Measurements from ENCODE around the gene FBXL19. TPM values are rescaled to one million over a fixed set of nuclear protein-coding genes. Genes with fewer than 3 reads are reported as not detected.

Gene FBXL19
- total RNA-seq, 1 experiment from 2014 or later, result 24.5 TPM

DNA sequence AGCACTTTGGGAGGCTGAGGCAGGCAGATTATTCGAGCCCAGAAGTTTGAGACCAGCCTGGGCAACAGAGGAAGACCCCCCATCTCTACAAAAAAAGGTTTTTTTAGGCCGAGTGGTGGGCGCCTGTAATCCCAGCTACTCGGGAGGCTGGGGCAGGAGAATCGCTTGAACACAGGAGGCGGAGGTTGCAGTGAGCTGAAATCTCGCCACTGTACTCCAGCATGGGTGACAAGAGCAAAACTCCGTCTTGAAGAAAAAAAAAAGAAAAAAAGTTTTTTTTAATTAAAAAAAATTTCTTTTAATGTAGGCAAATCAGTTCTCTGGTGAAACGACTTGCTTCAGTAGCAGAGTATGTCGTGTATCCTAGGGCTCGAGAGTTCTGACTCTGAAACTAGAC is 72.6 kb downstream of the FBXL19 start:
- H3K4me1 ChIP-seq (ENCODE audit: low read length), result peaks cover 16% of the 10 kb centered on the region
- no peaks in the 10 kb centered on the region for H3K79me2 ChIP-seq (ENCODE audit: low read length)
- no peaks in the 10 kb centered on the region for H3K36me3 ChIP-seq (ENCODE audit: insufficient read depth, low read length)
- no peak for DNase-seq
- no peaks in the 10 kb centered on the region for H3K9me2 ChIP-seq (replicated peaks; ENCODE audit: insufficient read depth, low read length)
- H3K9me3 ChIP-seq (ENCODE audit: low read length), result no peaks in the 10 kb centered on the region
- peak overlapping the region; percentile 73 for H3K9ac ChIP-seq (ENCODE audit: low read length)
- no peaks in the 10 kb centered on the region for H3K27me3 ChIP-seq (ENCODE audit: low read length)
- no peak overlapping the region for H2AFZ ChIP-seq (ENCODE audit: low read length)
- no peak overlapping the region for H3K27ac ChIP-seq (ENCODE audit: low read length)
- H3K4me2 ChIP-seq (ENCODE audit: low read depth, low read length, poor library complexity, severe bottlenecking), result peak overlapping the region; percentile 89
- H4K20me1 ChIP-seq (ENCODE audit: insufficient read depth, low read depth, low read length), result no peaks in the 10 kb centered on the region
- peak overlapping the region; percentile 83; the same call in 1 of the 2 replicates for H3K4me3 ChIP-seq (ENCODE audit: low read length)

DNA sequence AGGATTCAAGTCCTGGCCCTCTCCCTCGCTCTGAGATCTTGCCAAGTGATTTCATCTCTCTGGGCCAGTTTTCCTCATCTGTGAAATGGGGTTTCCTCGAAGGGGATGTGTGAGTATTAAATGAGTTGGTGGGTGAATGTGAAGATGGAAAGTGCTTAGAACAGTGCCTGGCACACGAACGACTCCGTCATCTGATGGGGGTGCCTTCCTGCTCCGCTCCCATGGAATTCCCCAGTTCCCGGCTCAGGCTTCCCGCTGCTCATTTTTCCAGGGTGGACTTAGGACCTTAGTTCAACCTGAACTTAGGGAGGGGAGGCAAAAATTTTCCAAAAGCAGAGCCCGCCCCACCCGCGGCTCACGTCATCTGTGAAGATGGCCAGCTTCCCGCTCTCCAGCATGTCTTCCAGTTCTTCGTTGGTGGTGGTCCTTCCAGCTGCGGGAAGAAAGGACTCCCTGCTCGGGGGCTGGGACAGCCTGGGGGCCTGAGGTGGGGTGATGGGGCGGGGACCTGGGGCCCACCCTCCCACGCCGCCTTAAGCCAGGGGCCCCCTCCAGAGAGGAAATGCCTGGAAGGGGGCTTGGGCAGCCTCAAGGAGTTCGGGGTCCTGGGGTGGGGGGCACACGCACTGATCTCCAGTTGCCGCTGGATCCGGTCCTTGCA is 73.1 kb downstream of the FBXL19 start:
- peak overlapping the region; percentile 83 for H3K4me3 ChIP-seq (ENCODE audit: low read length)
- no peaks in the 10 kb centered on the region for H3K36me3 ChIP-seq (ENCODE audit: insufficient read depth, low read length)
- H3K27me3 ChIP-seq (ENCODE audit: low read length), result no peaks in the 10 kb centered on the region
- H2AFZ ChIP-seq (ENCODE audit: low read length), result peak overlapping the region; percentile 48; the same call in 1 of the 2 replicates
- peak overlapping the region; percentile 89 for H3K4me2 ChIP-seq (ENCODE audit: low read depth, low read length, poor library complexity, severe bottlenecking)
- no peaks in the 10 kb centered on the region for H3K9me3 ChIP-seq (ENCODE audit: low read length)
- peak overlapping the region; percentile 73 for H3K9ac ChIP-seq (ENCODE audit: low read length)
- no peak for DNase-seq
- no peaks in the 10 kb centered on the region for H4K20me1 ChIP-seq (ENCODE audit: insufficient read depth, low read depth, low read length)
- H3K4me1 ChIP-seq (ENCODE audit: low read length), result peaks cover 16% of the 10 kb centered on the region
- H3K9me2 ChIP-seq (replicated peaks; ENCODE audit: insufficient read depth, low read length), result no peaks in the 10 kb centered on the region
- H3K79me2 ChIP-seq (ENCODE audit: low read length), result no peaks in the 10 kb centered on the region
- H3K27ac ChIP-seq (ENCODE audit: low read length), result no peak overlapping the region

DNA sequence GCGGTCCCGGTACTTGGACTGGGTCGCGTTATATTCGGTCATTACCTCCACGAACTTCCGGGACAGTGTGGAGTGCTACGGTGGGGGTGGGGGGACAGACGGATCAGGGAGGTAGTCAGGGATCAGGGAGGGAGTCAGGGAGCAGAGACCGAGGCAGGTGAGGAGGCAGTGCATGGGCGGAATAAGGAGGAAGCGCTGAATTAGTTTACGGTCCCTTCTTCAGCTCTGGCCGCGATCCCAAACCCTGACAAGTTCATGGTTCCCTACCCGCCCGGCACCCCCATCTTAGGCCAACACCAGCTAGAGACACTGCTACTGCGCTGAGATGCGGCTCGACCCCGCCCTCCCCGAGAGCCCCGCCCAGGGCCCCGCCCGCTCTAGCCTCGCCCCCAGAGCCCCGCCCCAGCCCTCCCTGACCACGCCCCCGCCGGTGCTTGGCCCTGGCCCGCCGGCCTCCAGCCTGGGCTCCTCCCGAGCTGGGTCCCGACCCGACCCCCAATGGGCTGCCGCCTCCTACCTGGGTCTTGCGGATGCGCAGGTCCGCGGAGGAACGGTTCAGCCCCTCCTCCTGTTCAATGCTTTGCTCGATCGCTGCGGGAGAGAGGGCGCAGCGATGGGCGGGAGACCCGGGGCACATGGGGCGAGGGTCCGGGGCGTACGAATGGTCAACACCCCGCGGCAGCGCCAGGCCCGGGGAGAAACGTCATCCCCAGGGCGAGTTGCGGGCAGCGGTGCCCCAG is 73.8 kb downstream of the FBXL19 start:
- no peaks in the 10 kb centered on the region for H3K9me2 ChIP-seq (replicated peaks; ENCODE audit: insufficient read depth, low read length)
- no peaks in the 10 kb centered on the region for H3K79me2 ChIP-seq (ENCODE audit: low read length)
- H3K27ac ChIP-seq (ENCODE audit: low read length), result no peak overlapping the region
- DNase-seq, result peak; percentile 91
- H3K27me3 ChIP-seq (ENCODE audit: low read length), result no peaks in the 10 kb centered on the region
- H3K4me1 ChIP-seq (ENCODE audit: low read length), result peaks cover 16% of the 10 kb centered on the region
- H3K9ac ChIP-seq (ENCODE audit: low read length), result peak overlapping the region; percentile 73
- no peaks in the 10 kb centered on the region for H3K9me3 ChIP-seq (ENCODE audit: low read length)
- H3K36me3 ChIP-seq (ENCODE audit: insufficient read depth, low read length), result no peaks in the 10 kb centered on the region
- H3K4me3 ChIP-seq (ENCODE audit: low read length), result peak overlapping the region; percentile 83
- H2AFZ ChIP-seq (ENCODE audit: low read length), result peak overlapping the region; percentile 48; the same call in 1 of the 2 replicates
- H3K4me2 ChIP-seq (ENCODE audit: low read depth, low read length, poor library complexity, severe bottlenecking), result peak overlapping the region; percentile 89
- H4K20me1 ChIP-seq (ENCODE audit: insufficient read depth, low read depth, low read length), result no peaks in the 10 kb centered on the region

DNA sequence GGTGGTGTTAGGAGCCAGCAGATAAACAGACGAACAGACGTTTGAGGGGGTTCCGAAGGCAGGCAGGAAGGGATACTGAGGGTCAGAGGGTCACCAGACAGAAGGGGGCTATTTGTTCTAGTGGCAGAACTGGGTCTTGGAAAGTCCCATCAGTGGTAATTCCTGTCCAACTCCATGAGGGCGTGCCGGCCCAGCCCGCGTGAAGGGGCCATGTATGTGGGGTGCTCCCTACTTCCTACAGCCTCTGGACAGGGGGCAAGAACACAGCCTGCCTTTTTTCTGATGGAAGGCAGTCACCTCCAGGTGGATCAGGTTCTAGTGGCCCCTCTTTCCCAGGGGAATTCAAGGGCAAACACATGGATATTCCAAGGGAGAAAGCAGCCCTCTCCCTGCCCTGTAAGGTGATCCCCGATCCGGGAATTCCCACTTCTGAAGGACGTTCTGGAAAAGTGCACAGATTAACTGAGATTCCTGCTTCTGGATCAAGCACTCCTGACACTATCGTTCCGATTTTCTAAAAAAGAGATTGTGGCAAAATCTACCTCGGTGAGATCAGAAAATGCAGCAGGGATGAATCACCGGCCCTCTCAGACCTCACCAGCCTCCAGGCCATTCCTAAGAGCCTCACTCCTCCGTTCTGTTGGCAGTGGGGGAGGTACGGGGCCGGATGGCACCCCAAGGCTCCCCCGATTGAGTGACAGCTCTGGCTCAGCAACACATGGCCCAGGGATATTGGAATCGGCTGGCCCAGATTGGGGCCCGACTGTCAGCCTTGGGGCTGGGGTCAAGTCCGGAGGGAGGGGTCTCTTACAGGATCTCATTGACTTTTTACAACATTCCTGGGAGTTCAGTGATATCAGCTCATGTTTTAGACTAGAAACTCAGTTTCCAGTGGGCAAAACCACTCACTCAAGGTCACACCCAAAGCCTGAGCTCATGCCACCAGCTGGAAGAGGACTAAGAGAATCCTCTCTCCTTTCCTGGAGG is 74.6 kb downstream of the FBXL19 start:
- no peaks in the 10 kb centered on the region for H3K27me3 ChIP-seq (ENCODE audit: low read length)
- peaks cover 16% of the 10 kb centered on the region for H3K4me1 ChIP-seq (ENCODE audit: low read length)
- H3K4me2 ChIP-seq (ENCODE audit: low read depth, low read length, poor library complexity, severe bottlenecking), result no peak overlapping the region
- no peaks in the 10 kb centered on the region for H3K36me3 ChIP-seq (ENCODE audit: insufficient read depth, low read length)
- H3K9ac ChIP-seq (ENCODE audit: low read length), result no peak overlapping the region
- H3K79me2 ChIP-seq (ENCODE audit: low read length), result no peaks in the 10 kb centered on the region
- H3K4me3 ChIP-seq (ENCODE audit: low read length), result no peak overlapping the region
- no peak overlapping the region for H2AFZ ChIP-seq (ENCODE audit: low read length)
- H3K9me3 ChIP-seq (ENCODE audit: low read length), result no peaks in the 10 kb centered on the region
- H3K27ac ChIP-seq (ENCODE audit: low read length), result no peak overlapping the region
- H3K9me2 ChIP-seq (replicated peaks; ENCODE audit: insufficient read depth, low read length), result no peaks in the 10 kb centered on the region
- no peak for DNase-seq
- no peaks in the 10 kb centered on the region for H4K20me1 ChIP-seq (ENCODE audit: insufficient read depth, low read depth, low read length)

Small RNA genes lying within 50 kb of the gene (small RNA-seq; reads per million reads assigned to genes)
- gene AC135048.1 (not detected), gene MIR4519 (not detected), gene MIR762 (not detected)

Other genes starting within 250 kb of the FBXL19 start
- 13.2 and 21.2 TPM in 2 replicates for gene SRCAP, start 224.4 kb upstream of the FBXL19 start, total RNA-seq (2014; rRNA removed; shearing (Covaris generic); ENCODE audit: low replicate concordance)
- gene PHKG2, start 175.1 kb upstream of the FBXL19 start, total RNA-seq (2014; rRNA removed; shearing (Covaris generic); ENCODE audit: low replicate concordance), result 32.3 and 35.5 TPM in 2 replicates
- gene CFAP119, start 161.5 kb upstream of the FBXL19 start, total RNA-seq (2014; rRNA removed; shearing (Covaris generic); ENCODE audit: low replicate concordance), result 8.9 and 15.0 TPM in 2 replicates
- gene RNF40, start 161.2 kb upstream of the FBXL19 start, total RNA-seq (2014; rRNA removed; shearing (Covaris generic); ENCODE audit: low replicate concordance), result 57.9 and 66.4 TPM in 2 replicates
- gene ZNF629, start 136.4 kb upstream of the FBXL19 start, total RNA-seq (2014; rRNA removed; shearing (Covaris generic); ENCODE audit: low replicate concordance), result 4.8 and 6.3 TPM in 2 replicates
- 27.4 and 59.7 TPM in 2 replicates for gene BCL7C, start 29.5 kb upstream of the FBXL19 start, total RNA-seq (2014; rRNA removed; shearing (Covaris generic); ENCODE audit: low replicate concordance)
- 0.94 and 1.1 TPM in 2 replicates for gene CTF1, start 27.0 kb upstream of the FBXL19 start, total RNA-seq (2014; rRNA removed; shearing (Covaris generic); ENCODE audit: low replicate concordance)
- 34.0 and 60.7 TPM in 2 replicates for gene ORAI3, start 25.5 kb downstream of the FBXL19 start, total RNA-seq (2014; rRNA removed; shearing (Covaris generic); ENCODE audit: low replicate concordance)
- gene SETD1A, start 34.2 kb downstream of the FBXL19 start, total RNA-seq (2014; rRNA removed; shearing (Covaris generic); ENCODE audit: low replicate concordance), result 3.8 and 4.3 TPM in 2 replicates
- 0.65 and 2.7 TPM in 2 replicates for gene HSD3B7, start 61.6 kb downstream of the FBXL19 start, total RNA-seq (2014; rRNA removed; shearing (Covaris generic); ENCODE audit: low replicate concordance)
- 0.07 and 0.11 TPM in 2 replicates for gene STX1B, start 87.1 kb downstream of the FBXL19 start, total RNA-seq (2014; rRNA removed; shearing (Covaris generic); ENCODE audit: low replicate concordance)
- gene STX4, start 110.0 kb downstream of the FBXL19 start, total RNA-seq (2014; rRNA removed; shearing (Covaris generic); ENCODE audit: low replicate concordance), result 16.6 and 16.7 TPM in 2 replicates
- 6.0 and 7.7 TPM in 2 replicates for gene ZNF668, start 150.7 kb downstream of the FBXL19 start, total RNA-seq (2014; rRNA removed; shearing (Covaris generic); ENCODE audit: low replicate concordance)
- 22.0 and 23.3 TPM in 2 replicates for gene ZNF646, start 150.8 kb downstream of the FBXL19 start, total RNA-seq (2014; rRNA removed; shearing (Covaris generic); ENCODE audit: low replicate concordance)
- gene PRSS53, start 165.4 kb downstream of the FBXL19 start, total RNA-seq (2014; rRNA removed; shearing (Covaris generic); ENCODE audit: low replicate concordance), result 3.2 and 4.0 TPM in 2 replicates
- gene VKORC1, start 171.2 kb downstream of the FBXL19 start, total RNA-seq (2014; rRNA removed; shearing (Covaris generic); ENCODE audit: low replicate concordance), result 70.2 and 93.9 TPM in 2 replicates
- gene BCKDK, start 184.8 kb downstream of the FBXL19 start, total RNA-seq (2014; rRNA removed; shearing (Covaris generic); ENCODE audit: low replicate concordance), result 28.4 and 37.5 TPM in 2 replicates
- gene KAT8, start 194.1 kb downstream of the FBXL19 start, total RNA-seq (2014; rRNA removed; shearing (Covaris generic); ENCODE audit: low replicate concordance), result 37.2 and 42.7 TPM in 2 replicates
- not detected in 2 replicates for gene PRSS8, start 212.2 kb downstream of the FBXL19 start, total RNA-seq (2014; rRNA removed; shearing (Covaris generic); ENCODE audit: low replicate concordance)
- not detected in 2 replicates for gene PRSS36, start 226.5 kb downstream of the FBXL19 start, total RNA-seq (2014; rRNA removed; shearing (Covaris generic); ENCODE audit: low replicate concordance)